H9 (cell line): ENCODE data around the gene MBD5. TPM values are rescaled to one million over a fixed set of nuclear protein-coding genes. Genes with fewer than 3 reads are reported as not detected.
A peak's percentile ranks its signal among the peaks of the same experiment; 100 is the strongest.

Experiments used
- DNase-seq: peaks from one replicate; pipeline ENCODE4 v3.0.0-alpha.2; 2017
- H2AFZ ChIP-seq: one replicate; pipeline ENCODE4 v1.6.1; 2013; ENCODE audit warnings: mild to moderate bottlenecking, low read length, control low read depth, moderate library complexity
- H2AK5ac ChIP-seq: 2 replicates; pipeline ENCODE4 v1.6.1; 2013; ENCODE audit warnings: low read length, control low read depth, mixed read lengths; ENCODE audit not compliant: insufficient read length
- H2BK120ac ChIP-seq: one replicate; pipeline ENCODE4 v1.6.1; 2013; ENCODE audit warnings: low read depth, mild to moderate bottlenecking, low read length, control low read depth, inconsistent platforms; ENCODE audit not compliant: poor library complexity, severe bottlenecking
- H2BK12ac ChIP-seq: 2 replicates; pipeline ENCODE4 v1.6.1; 2013; ENCODE audit warnings: low read length, control low read depth, mixed read lengths, low read depth; ENCODE audit not compliant: insufficient read length
- H2BK15ac ChIP-seq: 2 replicates; pipeline ENCODE4 v1.6.1; 2013; ENCODE audit warnings: low read depth, low read length, control low read depth
- H2BK20ac ChIP-seq: one replicate; pipeline ENCODE4 v1.6.1; 2013; ENCODE audit warnings: low read depth, mild to moderate bottlenecking, low read length, control low read depth, inconsistent platforms; ENCODE audit not compliant: poor library complexity, severe bottlenecking
- H2BK5ac ChIP-seq: 2 replicates; pipeline ENCODE4 v1.6.1; 2013; ENCODE audit warnings: low read length, control low read depth, mixed read lengths; ENCODE audit not compliant: insufficient read length
- H3K14ac ChIP-seq: 2 replicates; pipeline ENCODE4 v1.6.1; 2013; ENCODE audit warnings: low read length, control low read depth; ENCODE audit not compliant: insufficient read depth
- H3K18ac ChIP-seq: 2 replicates; pipeline ENCODE4 v1.6.1; 2013; ENCODE audit warnings: low read depth, mild to moderate bottlenecking, mixed read lengths, low read length, control low read depth; ENCODE audit not compliant: insufficient read length
- H3K23ac ChIP-seq: 2 replicates; pipeline ENCODE4 v1.6.1; 2013; ENCODE audit warnings: low read length, control low read depth, mixed read lengths, low read depth; ENCODE audit not compliant: insufficient read length
- H3K23me2 ChIP-seq: 2 replicates; pipeline ENCODE4 v1.6.1; 2013; ENCODE audit warnings: low read depth, mild to moderate bottlenecking, mixed read lengths, low read length, control low read depth; ENCODE audit not compliant: insufficient read length, poor library complexity, severe bottlenecking
- H3K27ac ChIP-seq: 2 replicates; pipeline ENCODE4 v1.5.1; 2013; ENCODE audit warnings: low read length, control low read depth, mixed read lengths, low read depth; ENCODE audit not compliant: insufficient read length
- H3K27me3 ChIP-seq: 2 replicates; pipeline ENCODE4 v1.6.1; 2013; ENCODE audit warnings: low read length, control low read depth, inconsistent platforms; ENCODE audit not compliant: insufficient read depth
- H3K4ac ChIP-seq: 2 replicates; pipeline ENCODE4 v1.6.1; 2013; ENCODE audit warnings: low read depth, mild to moderate bottlenecking, control low read depth, inconsistent platforms, low read length, moderate library complexity
- H3K4me1 ChIP-seq: 2 replicates; pipeline ENCODE4 v1.6.1; 2013; ENCODE audit warnings: low read length, control low read depth, inconsistent platforms; ENCODE audit not compliant: insufficient read depth
- H3K4me2 ChIP-seq: 2 replicates; pipeline ENCODE4 v1.6.1; 2013; ENCODE audit warnings: low read length, control low read depth, mixed read lengths; ENCODE audit not compliant: insufficient read length, insufficient read depth
- H3K56ac ChIP-seq: 2 replicates; pipeline ENCODE4 v1.6.1; 2013; ENCODE audit warnings: low read depth, mild to moderate bottlenecking, mixed read lengths, low read length, control low read depth; ENCODE audit not compliant: insufficient read length
- H3K79me1 ChIP-seq: 2 replicates; pipeline ENCODE4 v1.6.1; 2013; ENCODE audit warnings: low read depth, mild to moderate bottlenecking, moderate library complexity, low read length, control low read depth, inconsistent platforms; ENCODE audit not compliant: insufficient read depth, poor library complexity, severe bottlenecking
- H3K79me2 ChIP-seq: 2 replicates; pipeline ENCODE4 v1.6.1; 2013; ENCODE audit warnings: low read length, control low read depth, inconsistent platforms; ENCODE audit not compliant: insufficient read depth
- H3K9ac ChIP-seq: 2 replicates; pipeline ENCODE4 v1.6.1; 2013; ENCODE audit warnings: low read length, control low read depth, mixed read lengths; ENCODE audit not compliant: insufficient read length; ENCODE audit errors: extremely low read depth
- H3K9me3 ChIP-seq: one replicate; pipeline ENCODE4 v1.6.1; 2013; ENCODE audit warnings: low read depth, low read length, inconsistent platforms; ENCODE audit not compliant: control insufficient read depth
- H3T11ph ChIP-seq: one replicate; pipeline ENCODE4 v1.6.1; 2013; ENCODE audit warnings: mild to moderate bottlenecking, low read length, control low read depth, inconsistent platforms
- H4K20me1 ChIP-seq: one replicate; pipeline ENCODE4 v1.6.1; 2013; ENCODE audit not compliant: control insufficient read depth, insufficient read length, insufficient read depth
- H4K5ac ChIP-seq: 2 replicates; pipeline ENCODE4 v1.6.1; 2013; ENCODE audit warnings: low read depth, mild to moderate bottlenecking, mixed read lengths, low read length, control low read depth; ENCODE audit not compliant: insufficient read length
- H4K8ac ChIP-seq: replicated peaks from 2 replicates; pipeline ENCODE4 v1.6.1; 2013; ENCODE audit warnings: low read length, control low read depth, mixed read lengths, low read depth; ENCODE audit not compliant: insufficient read length
- H4K91ac ChIP-seq: 2 replicates; pipeline ENCODE4 v1.6.1; 2013; ENCODE audit warnings: low read depth, mild to moderate bottlenecking, moderate library complexity, mixed read lengths, low read length, control low read depth; ENCODE audit not compliant: insufficient read length
- H3K27ac Mint-ChIP-seq, 3 experiments: 2 replicates in 2 of 3; 3 replicates in 1 of 3; pipeline ENCODE4 v1.8.0; 2020 to 2021; ENCODE audit warnings: mixed read lengths in 3 of 3, mild to moderate bottlenecking in 1 of 3, moderate library complexity in 1 of 3
- H3K27me3 Mint-ChIP-seq: 2 replicates; pipeline ENCODE4 v1.8.0; 2021; ENCODE audit warnings: low read depth, mild to moderate bottlenecking, moderate library complexity, mixed read lengths
- H3K36me3 Mint-ChIP-seq, 3 experiments: 2 replicates in 2 of 3; 3 replicates in 1 of 3; pipeline ENCODE4 v1.8.0; 2020 to 2021; ENCODE audit warnings: low read depth in 3 of 3, mixed read lengths in 3 of 3; ENCODE audit not compliant: insufficient read depth in 1 of 3
- H3K4me1 Mint-ChIP-seq, 2 experiments: 2 replicates each; pipeline ENCODE4 v1.8.0; 2020; ENCODE audit warnings: mixed read lengths in 2 of 2
- H3K4me3 Mint-ChIP-seq, 2 experiments: 2 replicates in 1 of 2; 3 replicates in 1 of 2; pipeline ENCODE4 v1.8.0; 2020 to 2021; ENCODE audit warnings: mild to moderate bottlenecking in 2 of 2, mixed read lengths in 2 of 2, moderate library complexity in 1 of 2
- H3K9me3 Mint-ChIP-seq, 2 experiments: 2 replicates in 1 of 2; 3 replicates in 1 of 2; pipeline ENCODE4 v1.8.0; 2020; ENCODE audit warnings: mild to moderate bottlenecking in 2 of 2, mixed read lengths in 2 of 2, moderate library complexity in 1 of 2
- CTCF ChIP-seq: fragments of 200-600 bp; sonication (generic); conservative IDR thresholded peaks from 3 replicates; pipeline ENCODE4 v1.8.0; 2021; ENCODE audit warnings: antibody characterized with exemption, mild to moderate bottlenecking
- WGBS: extraction: QIAGEN DNeasy Blood & Tissue Kit; methylation state at CpG from one replicate; pipeline ENCODE4 v1.1.7; 2013; ENCODE audit warnings: missing lambda C conversion rate, low lambda C conversion rate, mixed read lengths; ENCODE audit not compliant: insufficient read length; ENCODE audit errors: extremely low coverage; 5-methylcytosine and 5-hydroxymethylcytosine counted together
- total RNA-seq: library from RNA; stranded (reverse); gene quantifications from 2 replicates; pipeline ENCODE4 v1.2.1, GENCODE V29; 2021

Gene MBD5
- total RNA-seq, 1 experiment from 2014 or later: 23.1 TPM

- H3K36me3 Mint-ChIP-seq: peaks cover 0 to 3% (median under 1%) of the 10 kb centered on the region in 3 experiments; a peak in 3 of 7 replicates
- Histone ChIP-seq H2BK120ac (no peak overlapping the region), H3K56ac (no peak overlapping the region), H2AK5ac (no peak overlapping the region), H2BK20ac (no peak overlapping the region), H3K79me2 (peaks cover 10% of the 10 kb centered on the region; the same call in 1 of the 2 replicates), H3K23me2 (no peaks in the 10 kb centered on the region), H3K14ac (no peak overlapping the region), H3K4me1 (no peaks in the 10 kb centered on the region), H3K18ac (no peak overlapping the region), H3K4me2 (no peak overlapping the region), H3K27me3 (no peaks in the 10 kb centered on the region), H3K4ac (no peak overlapping the region), H4K20me1 (no peaks in the 10 kb centered on the region), H4K91ac (no peak overlapping the region), H3K9me3 (no peaks in the 10 kb centered on the region), H3T11ph (no peak overlapping the region), H2BK5ac (no peak overlapping the region), H3K79me1 (peaks cover 3% of the 10 kb centered on the region), H3K9ac (no peak overlapping the region), H2BK12ac (no peak overlapping the region), H2AFZ (no peak overlapping the region), H4K5ac (no peak overlapping the region), H3K27ac (no peak overlapping the region), H3K23ac (no peak overlapping the region), H4K8ac (no peak overlapping the region), H2BK15ac (no peak overlapping the region)
- H3K4me1 Mint-ChIP-seq: peaks cover 16 to 17% of the 10 kb centered on the region in 2 experiments
- H3K9me3 Mint-ChIP-seq: 0 out of 5 replicates have a peak, but pooled peaks cover 0 to under 1% of the 10 kb centered on the region in 2 experiments
- TF ChIP-seq CTCF: no peak
- no CpG with 5 or more reads among the region's 3 CpGs for WGBS
- H3K4me3 Mint-ChIP-seq: no peak overlapping the region; a peak in 1 of 5 replicates
- H3K27ac Mint-ChIP-seq: peak overlapping the region; percentile 48 to 87 (median 77); a peak in 1 of 7 replicates
- no peaks in the 10 kb centered on the region for H3K27me3 Mint-ChIP-seq
- no peak for DNase-seq
Observed at GRCh38 chr2:147989102-147989501, 31.8 kb upstream of the MBD5 start.
